ENCODE results near the gene DNER.

GRCh38 chr2:229610333-229610732 is 104.0 kb downstream of the DNER start:
- TF ChIP-seq CTCF (IDR thresholded peaks at IDR 0.05) (no peak), JUN (CRISPR knock-in tag; IDR thresholded peaks at IDR 0.05) (no peak), CREM (CRISPR knock-in tag; IDR thresholded peaks at IDR 0.05) (no peak), CREB1 (CRISPR knock-in tag; IDR thresholded peaks at IDR 0.05) (no peak), USF1 (CRISPR knock-in tag; IDR thresholded peaks at IDR 0.05) (no peak)

Measured in WTC11 (cell line).